GM12892 (cell line): ENCODE results near the gene FAM186B.

Source experiments
- POLR2A ChIP-seq: IDR thresholded peaks from 2 replicates; pipeline ENCODE4 v1.6.1; 2011; ENCODE audit warnings: low read depth, low read length, control low read depth
- TAF1 ChIP-seq: IDR thresholded peaks from 2 replicates; pipeline ENCODE4 v1.6.1; 2011; ENCODE audit warnings: low read depth, mild to moderate bottlenecking, control low read depth, low read length, borderline replicate concordance

DNA sequence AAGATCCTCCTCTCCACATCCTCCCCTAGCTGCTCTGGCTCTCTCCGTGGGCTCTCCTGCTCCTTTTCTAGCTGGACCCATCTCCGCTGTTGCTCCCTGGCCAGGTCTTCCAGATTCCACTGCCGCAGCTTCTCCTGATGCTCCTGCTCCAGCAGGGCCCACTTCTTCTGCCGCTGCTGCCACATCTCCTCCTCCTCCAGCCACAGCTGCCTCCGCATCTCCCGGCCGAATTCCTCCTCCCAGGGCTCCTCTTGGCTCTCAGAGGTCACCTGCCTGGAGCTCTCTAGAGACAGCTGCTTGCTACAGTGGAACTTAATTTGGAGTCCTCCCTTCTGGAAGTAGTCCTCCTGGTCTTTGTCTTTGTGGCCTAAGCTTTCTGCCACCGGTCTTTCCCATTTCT, 5.5 kb downstream of the FAM186B start:
- TF ChIP-seq POLR2A = no peak
- no peak for TF ChIP-seq TAF1
